ENCODE results near the gene DLG2.
A peak's percentile ranks its signal among the peaks of the same experiment; 100 is the strongest.

Gene DLG2

GRCh38 chr11:84608837-84609196 is 1018.3 kb downstream of the DLG2 start:
- DNase-seq: no peak

GRCh38 chr11:84607975-84608836 is 1018.9 kb downstream of the DLG2 start:
- DNase-seq: no peak

- DNase-seq: no peak
These were observed 1032.5 kb downstream of the DLG2 start for GRCh38 chr11:84594602-84595001.

DNA sequence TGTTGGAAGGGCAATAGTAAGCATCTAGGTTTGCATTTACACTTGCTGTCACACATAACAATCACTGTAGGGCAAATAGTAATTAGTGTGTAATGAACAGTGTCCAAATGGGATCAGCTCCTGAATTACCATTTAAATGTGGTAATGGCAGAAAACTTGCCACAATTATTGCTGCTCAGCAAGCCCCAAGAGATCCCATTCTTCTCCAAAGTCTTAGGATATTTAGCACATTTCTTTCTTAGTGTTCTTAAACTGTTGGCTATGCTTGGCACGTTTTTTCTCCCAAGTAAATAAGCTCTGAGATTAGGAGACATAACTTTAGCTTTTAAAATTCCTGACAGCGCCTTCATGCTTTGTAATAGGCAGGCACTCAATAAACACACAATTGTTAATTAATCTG is 1037.0 kb downstream of the DLG2 start:
- DNase-seq: no peak

DNA sequence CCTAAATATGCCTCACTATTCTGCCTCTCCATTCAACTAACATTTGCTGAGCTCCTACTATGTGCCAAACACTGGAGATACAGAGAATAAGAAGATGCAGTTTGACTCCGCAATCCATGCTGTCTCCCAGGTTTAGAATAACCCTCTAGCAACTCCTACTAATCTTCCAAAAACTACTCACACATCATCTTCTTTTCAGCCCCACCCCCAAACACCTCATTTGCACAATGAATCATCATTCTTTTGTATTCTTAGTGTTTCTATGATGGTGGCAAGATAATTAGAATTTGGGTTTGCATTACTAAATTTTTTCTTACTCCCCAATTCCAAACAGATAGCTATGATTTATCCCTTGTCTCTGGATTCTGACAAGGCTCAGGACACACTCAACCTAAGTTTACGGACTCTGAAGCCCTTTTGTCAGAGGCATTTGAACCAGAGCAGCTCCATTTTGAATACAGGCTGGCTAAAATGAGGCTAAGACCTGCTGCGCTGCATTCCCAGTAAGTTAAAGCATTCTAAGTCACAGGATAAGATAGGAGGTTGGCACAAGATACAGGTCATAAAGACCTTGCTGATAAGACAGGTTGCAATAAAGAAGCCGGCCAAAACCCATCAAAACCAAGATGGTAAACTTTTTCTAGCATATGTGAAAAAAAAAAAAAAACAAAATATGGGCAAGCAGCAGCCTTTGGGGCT is 1038.9 kb downstream of the DLG2 start:
- no peak for DNase-seq

- no peak for DNase-seq
These were observed 1044.0 kb downstream of the DLG2 start for GRCh38 chr11:84583106-84583505.

DNA sequence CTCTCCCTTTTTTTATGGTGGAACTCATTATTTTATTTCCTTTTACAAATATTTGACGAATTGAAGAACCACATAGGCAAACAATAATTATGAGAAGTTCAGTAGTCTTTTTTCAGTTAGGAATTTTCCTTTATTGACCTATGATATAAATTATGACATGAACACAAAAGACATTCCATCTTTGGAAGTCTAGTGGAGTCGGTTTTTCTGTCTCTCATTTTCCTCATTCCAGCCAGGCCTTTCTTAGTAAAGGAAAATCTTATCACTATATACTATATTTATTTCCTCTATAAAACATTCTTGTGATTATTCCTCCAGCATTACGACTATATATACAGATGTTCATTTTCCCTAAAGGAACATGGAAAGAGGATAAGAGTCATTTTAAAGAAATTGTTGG is 1046.1 kb downstream of the DLG2 start:
- DNase-seq: no peak

GRCh38 chr11:84580428-84580827 is 1046.7 kb downstream of the DLG2 start:
- DNase-seq: no peak

- no peak for DNase-seq
These were observed 1053.3 kb downstream of the DLG2 start for GRCh38 chr11:84573868-84574267.

DNA sequence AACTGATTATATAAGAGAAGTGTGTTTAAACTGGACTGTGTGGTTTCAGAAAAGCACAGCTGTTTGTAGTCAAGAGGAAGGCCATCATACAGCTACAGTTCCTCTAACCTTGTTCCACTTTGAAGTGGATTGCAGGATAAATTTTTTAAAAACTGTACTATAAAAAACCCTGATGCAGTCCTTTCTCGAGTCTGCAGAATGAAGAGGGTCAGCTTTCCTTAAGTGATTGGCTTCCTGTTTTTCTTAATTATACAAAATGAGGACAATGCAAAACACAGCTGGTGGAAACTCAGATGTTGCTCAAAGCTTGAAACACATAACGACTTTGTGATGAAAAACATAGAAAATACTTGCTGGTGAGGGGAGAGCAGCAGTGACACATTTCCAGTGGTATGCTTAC is 1060.5 kb downstream of the DLG2 start:
- no peak for DNase-seq

GRCh38 chr11:84564867-84565184 is 1062.3 kb downstream of the DLG2 start:
- no peak for DNase-seq

GRCh38 chr11:84564180-84564866 is 1062.8 kb downstream of the DLG2 start:
- peak in 1 of 2 donors; percentile 15 for DNase-seq

GRCh38 chr11:84563356-84563755 is 1063.8 kb downstream of the DLG2 start:
- DNase-seq: no peak

- no peak for DNase-seq
These were observed 1066.9 kb downstream of the DLG2 start for GRCh38 chr11:84560206-84560605.

DNA sequence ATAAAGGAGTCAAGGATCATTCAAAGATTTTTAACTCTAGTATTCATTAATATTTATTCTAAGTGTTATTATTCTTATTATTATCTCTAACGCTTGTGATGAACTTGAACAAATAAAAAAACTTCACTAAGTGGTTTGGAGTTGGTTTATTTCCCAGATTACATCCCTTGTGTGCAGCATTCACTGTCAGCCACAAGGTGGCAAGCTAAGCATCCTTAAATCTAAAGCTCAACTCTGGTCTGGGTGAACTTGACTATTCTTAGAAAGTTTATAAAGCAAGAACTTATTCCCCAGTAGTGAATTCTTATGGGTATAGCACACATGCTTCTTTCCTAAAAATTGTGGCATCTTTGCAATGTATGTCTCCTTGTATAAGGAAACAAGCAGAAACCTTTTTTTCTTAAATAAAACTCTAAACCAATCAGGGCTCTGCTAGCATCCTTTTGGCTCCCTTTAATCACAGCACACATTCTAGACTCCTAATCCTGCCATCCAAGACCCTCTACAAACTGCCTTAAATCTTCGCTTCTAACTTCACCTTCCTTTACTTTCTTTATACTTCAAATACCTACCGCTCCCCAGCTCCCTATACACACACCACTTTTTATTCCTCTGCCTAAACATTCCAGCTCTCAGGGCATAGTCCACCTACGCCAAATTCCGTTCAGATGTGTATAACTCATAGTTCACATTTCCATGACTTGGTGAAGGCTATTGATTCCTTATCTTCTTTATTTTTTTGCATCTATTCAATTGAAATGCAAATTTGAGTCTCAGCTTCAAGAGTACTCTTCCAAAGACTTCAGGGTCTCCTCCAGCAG is 1068.8 kb downstream of the DLG2 start:
- no peak for DNase-seq

GRCh38 chr11:84552791-84553190 is 1074.4 kb downstream of the DLG2 start:
- no peak for DNase-seq

DNA sequence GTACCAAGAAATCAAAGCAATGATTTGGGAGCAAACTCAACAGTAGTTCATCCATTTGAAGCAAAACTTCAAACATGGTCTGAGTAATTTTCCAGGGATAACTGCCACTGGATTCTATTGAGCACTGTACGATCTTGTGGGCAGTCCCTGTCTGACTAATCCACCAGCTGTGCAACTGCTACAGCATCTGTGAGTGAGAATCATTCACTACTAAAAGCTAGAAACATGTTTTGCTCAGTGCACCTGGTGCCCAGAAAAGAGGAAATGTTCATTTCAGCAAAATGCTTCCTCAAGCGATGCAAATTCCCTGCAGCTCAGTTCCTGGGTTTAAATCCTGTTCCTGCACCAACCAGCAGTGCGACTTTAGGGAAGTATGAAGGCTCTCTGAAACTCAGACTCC is 1077.9 kb downstream of the DLG2 start:
- no peak for DNase-seq

GRCh38 chr11:84544566-84544965 is 1082.6 kb downstream of the DLG2 start:
- no peak for DNase-seq

GRCh38 chr11:84543367-84544159 is 1083.6 kb downstream of the DLG2 start:
- DNase-seq: no peak

DNA sequence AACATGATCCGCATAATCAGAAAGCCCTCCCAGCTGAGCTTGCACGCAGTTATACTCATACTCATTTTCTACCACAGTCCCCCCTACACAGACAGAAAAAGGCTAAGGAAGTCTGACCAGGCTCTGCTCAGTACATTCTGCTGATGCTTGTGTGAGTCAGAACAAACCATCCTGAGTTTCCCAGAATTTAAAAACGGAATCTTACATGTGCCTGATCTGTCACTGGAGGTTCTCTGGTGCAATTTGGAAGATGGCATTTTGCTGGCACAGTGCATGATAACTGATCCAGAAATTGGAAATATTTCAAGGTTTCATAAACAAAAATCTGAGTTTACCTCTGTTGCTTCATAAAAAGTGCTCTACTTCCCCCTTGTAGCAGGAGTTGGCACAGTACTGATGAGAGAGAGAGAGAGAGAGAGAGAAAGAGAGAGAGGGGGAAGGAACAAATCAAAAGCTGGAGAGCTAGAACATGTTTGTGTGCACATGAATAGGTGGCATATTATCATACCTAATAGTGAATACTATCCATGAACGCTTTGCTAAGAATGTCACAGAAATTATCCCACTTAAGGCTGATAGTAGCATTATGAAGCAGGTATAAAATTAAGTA is 1085.3 kb downstream of the DLG2 start:
- DNase-seq: no peak

- no peak for DNase-seq
These were observed 1090.7 kb downstream of the DLG2 start for GRCh38 chr11:84536456-84536855.

DNA sequence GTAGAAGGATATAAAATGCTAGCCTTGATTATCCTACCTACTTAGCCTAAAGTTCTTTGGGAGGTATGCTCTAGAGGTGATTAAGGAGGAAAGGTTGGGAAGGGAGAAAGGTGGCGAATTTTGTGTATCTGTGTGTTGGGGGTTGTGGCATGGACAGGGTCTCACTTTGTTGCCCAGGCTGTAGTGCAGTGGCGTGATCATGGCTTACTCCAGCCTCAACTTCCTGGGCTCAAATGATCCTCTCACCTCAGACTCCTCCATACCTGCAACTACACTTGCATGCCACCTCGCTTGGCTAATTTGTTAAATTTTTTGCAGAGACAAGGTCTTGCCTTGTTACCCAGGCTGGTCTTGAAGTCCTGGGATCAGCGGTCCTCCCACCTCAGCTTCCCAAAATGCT is 1094.8 kb downstream of the DLG2 start:
- DNase-seq: no peak

Measured in CD4-positive, alpha-beta T cell treated with Interleukin-1 beta for 1 hour (primary cell).